ENCODE measurements around the gene SNORC. TPM values are rescaled to one million over a fixed set of nuclear protein-coding genes. Genes with fewer than 3 reads are reported as not detected.

The SNORC gene
- total and polyA plus RNA-seq, 10 of the 15 experiments (the other 5 are each of a cell fraction or from before 2014, with no cell fraction given): 0.04 to 0.74 (median 0.45) TPM; not detected in 4

DNA sequence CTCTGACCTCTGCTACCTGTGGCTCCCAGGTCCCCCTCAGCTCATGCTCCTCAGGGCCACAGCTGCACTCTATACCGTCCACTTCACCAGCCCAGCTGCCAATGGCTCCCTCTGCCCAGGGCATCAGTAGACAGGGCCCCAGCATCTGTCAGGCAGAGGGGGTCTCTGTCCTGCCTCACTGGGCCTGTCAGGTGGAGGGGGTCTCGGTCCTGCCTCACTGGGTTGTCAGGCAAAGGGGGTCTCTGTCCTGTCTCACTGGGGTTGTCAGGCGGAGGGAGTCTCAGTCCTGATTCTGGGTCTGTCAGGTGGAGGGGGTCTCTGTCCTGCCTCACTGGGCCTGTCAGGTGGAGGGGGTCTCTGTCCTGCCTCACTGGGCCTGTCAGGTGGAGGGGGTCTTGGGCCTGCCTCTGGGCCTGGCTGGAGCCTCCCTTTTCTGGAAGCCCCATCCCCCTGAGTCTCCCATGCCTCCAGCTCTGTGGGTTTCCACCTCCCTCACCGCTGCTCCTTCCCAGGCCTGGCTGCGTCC, 19.9 kb downstream of the SNORC start:
- no peak for TF ChIP-seq EZH2 (IDR thresholded peaks at IDR 0.05; ENCODE audit: borderline replicate concordance, control insufficient read depth, low read depth, low read length)
- TF ChIP-seq BMI1 (IDR thresholded peaks at IDR 0.05; ENCODE audit: borderline replicate concordance): no peak
- no peak for TF ChIP-seq GABPA (IDR thresholded peaks at IDR 0.05; ENCODE audit: low read depth)
- no peak for TF ChIP-seq NR2F1 (conservative IDR thresholded peaks at IDR 0.05)
- TF ChIP-seq, protein P1, sequence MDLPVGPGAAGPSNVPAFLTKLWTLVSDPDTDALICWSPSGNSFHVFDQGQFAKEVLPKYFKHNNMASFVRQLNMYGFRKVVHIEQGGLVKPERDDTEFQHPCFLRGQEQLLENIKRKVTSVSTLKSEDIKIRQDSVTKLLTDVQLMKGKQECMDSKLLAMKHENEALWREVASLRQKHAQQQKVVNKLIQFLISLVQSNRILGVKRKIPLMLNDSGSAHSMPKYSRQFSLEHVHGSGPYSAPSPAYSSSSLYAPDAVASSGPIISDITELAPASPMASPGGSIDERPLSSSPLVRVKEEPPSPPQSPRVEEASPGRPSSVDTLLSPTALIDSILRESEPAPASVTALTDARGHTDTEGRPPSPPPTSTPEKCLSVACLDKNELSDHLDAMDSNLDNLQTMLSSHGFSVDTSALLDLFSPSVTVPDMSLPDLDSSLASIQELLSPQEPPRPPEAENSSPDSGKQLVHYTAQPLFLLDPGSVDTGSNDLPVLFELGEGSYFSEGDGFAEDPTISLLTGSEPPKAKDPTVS (IDR thresholded peaks at IDR 0.05; ENCODE audit: low read depth, low read length): no peak
- TF ChIP-seq YY1 (IDR thresholded peaks at IDR 0.05; ENCODE audit: low read depth, low read length): no peak
- TF ChIP-seq POLR2A (IDR thresholded peaks at IDR 0.05; ENCODE audit: low read depth, low read length): no peak
- TF ChIP-seq PML (IDR thresholded peaks at IDR 0.05; ENCODE audit: low read length): no peak
- TF ChIP-seq BCL11A (IDR thresholded peaks at IDR 0.05; ENCODE audit: low read depth, low read length): no peak
- no peak for TF ChIP-seq JUNB (IDR thresholded peaks at IDR 0.05)
- TF ChIP-seq ATF7 (IDR thresholded peaks at IDR 0.05; ENCODE audit: low read depth): no peak
- no peak for TF ChIP-seq IKZF2 (IDR thresholded peaks at IDR 0.05)
- Histone ChIP-seq H2AFZ (ENCODE audit: control insufficient read depth, low read depth, low read length) (no peak overlapping the region), H3K27me3 (replicated peaks in 1 of 2; ENCODE audit: control insufficient read depth in 2 of 2, insufficient read depth in 2 of 2, low read length in 1 of 2) (no peaks in the 10 kb centered on the region; a peak in 1 of 4 replicates), H3K9me3 (replicated peaks; ENCODE audit: control insufficient read depth, insufficient read depth, low read length) (no peaks in the 10 kb centered on the region), H3K4me1 (ENCODE audit: control insufficient read depth, insufficient read depth, low read length) (no peaks in the 10 kb centered on the region), H3K4me2 (ENCODE audit: control insufficient read depth, insufficient read depth) (no peak overlapping the region), H3K79me2 (ENCODE audit: control insufficient read depth, insufficient read depth, low read length) (no peaks in the 10 kb centered on the region), H3K36me3 (ENCODE audit: control insufficient read depth in 2 of 2, insufficient read depth in 2 of 2, low read length in 1 of 2) (no peaks in the 10 kb centered on the region), H4K20me1 (ENCODE audit: control insufficient read depth, insufficient read depth) (no peaks in the 10 kb centered on the region), H3K9ac (ENCODE audit: control insufficient read depth, insufficient read depth, low read length) (no peak overlapping the region), H3K27ac (ENCODE audit: control insufficient read depth, insufficient read depth) (no peak overlapping the region), H3K4me3 (no peak overlapping the region)
- RAD21 ChIA-PET (ENCODE audit: unreplicated experiment): no interaction called here
- DNase-seq (ENCODE audit: low read depth, low spot score): no peak
- ATAC-seq: no peak
- WGBS (ENCODE audit: insufficient coverage, insufficient replicate concordance, low lambda C conversion rate, missing lambda C conversion rate): 46% methylated on average over 5 of the region's 5 CpGs
- SMC1A ChIA-PET (ENCODE audit: uncharacterized antibody, unreplicated experiment): no interaction called here
- CTCF ChIA-PET: interaction anchor here (2.0 kb wide), 1 partner anchor 163 kb away, joined by 5 read pairs; no protein-coding TSS in a partner anchor
- intact Hi-C loops (cut with micrococcal nuclease; ENCODE audit: unreplicated experiment) (no loop called here), in situ Hi-C loops (cut with MboI) (no loop called here)
- FAIRE-seq: no peak
- no TSS peak for BruUV-seq (replicated peaks)
- POLR2A ChIA-PET: no interaction called here

All from GM12878 (cell line).